Measurements from ENCODE around the gene SMARCC2.

The SMARCC2 gene

GRCh38 chr12:56189099-56189917 is at the start of gene SMARCC2:
SMARCC2 (minus strand) TSS chr12:56189483; CDS start chr12:56189461, 22 bp downstream.
- peak; percentile 92 for DNase-seq

DNA sequence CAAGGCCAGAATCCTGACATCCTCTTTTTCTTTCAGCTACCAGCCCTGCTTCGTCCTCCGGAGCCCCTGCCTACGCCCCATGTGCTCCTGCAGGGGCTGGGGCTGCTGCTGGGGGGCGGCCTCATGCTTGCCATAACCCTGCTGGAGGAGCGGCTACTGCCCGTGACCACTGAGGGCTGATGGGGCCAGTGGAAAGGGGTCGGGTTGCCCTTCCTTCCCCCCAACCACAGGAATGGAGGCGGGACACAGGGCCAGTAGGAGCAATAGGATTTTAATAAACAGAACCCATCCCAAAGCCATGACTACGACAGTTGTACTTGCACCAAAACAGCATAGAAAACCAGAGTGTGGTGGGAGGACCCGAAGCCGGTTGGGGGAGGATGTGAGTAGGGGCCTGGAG is 48.3 kb upstream of the SMARCC2 start:
- DNase-seq, result no peak

- no peak for DNase-seq
Measured at GRCh38 chr12:56236985-56237384, 47.7 kb upstream of the SMARCC2 start.

DNA sequence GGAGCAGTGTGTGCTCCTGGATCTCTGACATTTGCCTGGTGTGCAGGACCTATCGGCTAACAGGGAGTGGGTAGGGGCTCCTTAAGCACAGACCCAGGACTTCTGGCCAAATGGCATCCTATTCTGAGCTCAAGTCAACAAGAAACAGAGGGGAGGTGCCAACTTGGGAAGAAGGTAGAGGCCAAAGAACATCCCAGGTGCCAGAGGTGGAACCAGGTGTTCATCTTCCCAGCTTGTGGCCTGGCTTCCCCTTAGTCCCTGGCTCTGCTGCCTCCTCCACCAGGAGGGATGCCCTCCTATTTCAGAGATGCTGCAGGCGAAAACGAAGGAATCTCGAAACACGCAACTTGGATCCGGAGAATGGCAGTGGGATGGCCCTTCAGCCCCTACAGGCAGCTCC is 46.8 kb upstream of the SMARCC2 start:
- DNase-seq, result no peak

- no peak for DNase-seq
Measured at GRCh38 chr12:56234746-56235436, 45.6 kb upstream of the SMARCC2 start.

DNA sequence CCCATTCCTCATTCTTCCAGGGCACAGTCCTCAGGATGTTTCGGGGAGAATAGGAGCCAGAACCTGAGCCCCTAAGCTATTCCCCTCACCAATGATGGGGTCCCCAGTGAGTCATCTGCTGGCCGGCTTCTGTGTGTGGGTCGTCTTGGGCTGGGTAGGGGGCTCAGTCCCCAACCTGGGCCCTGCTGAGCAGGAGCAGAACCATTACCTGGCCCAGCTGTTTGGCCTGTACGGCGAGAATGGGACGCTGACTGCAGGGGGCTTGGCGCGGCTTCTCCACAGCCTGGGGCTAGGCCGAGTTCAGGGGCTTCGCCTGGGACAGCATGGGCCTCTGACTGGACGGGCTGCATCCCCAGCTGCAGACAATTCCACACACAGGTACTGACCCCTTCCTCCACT is 41.9 kb upstream of the SMARCC2 start:
- no peak for DNase-seq

DNA sequence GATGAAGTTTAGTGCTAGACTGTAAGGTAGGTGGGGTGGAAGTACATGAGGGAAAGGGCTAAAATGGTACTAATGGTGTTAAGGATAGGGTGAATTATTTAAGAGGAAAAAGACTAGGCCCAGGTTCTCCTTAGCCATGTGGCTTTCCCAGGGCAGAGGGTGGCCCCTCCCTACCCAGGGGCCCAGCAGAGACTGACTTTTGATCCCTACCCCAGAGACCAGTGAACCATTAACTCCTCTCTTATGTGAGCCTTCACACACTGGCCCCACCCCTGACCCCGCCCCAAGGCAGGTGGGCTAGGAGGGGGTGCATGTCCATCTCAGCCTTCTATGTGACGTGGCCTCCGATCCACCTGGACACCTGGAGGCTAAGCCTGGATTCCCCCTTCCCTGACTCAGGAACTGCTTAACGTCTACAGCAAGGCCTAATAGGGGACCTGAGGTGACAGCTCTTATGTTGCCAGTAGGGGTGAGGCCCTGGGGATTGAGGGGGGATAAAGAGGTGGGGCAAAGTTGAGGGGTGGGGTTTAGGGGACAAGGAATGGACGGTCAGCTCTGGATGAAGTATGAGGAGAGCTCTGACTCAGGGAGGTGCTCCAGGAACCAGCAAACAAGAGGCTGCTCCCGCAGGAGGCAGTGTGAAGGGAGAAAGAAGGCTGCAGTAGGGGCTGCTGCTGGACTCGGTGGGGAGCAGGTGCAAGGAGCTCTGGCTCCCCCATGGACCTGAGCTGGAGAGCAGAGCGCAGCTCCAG is 41.3 kb upstream of the SMARCC2 start:
- no peak for DNase-seq

DNA sequence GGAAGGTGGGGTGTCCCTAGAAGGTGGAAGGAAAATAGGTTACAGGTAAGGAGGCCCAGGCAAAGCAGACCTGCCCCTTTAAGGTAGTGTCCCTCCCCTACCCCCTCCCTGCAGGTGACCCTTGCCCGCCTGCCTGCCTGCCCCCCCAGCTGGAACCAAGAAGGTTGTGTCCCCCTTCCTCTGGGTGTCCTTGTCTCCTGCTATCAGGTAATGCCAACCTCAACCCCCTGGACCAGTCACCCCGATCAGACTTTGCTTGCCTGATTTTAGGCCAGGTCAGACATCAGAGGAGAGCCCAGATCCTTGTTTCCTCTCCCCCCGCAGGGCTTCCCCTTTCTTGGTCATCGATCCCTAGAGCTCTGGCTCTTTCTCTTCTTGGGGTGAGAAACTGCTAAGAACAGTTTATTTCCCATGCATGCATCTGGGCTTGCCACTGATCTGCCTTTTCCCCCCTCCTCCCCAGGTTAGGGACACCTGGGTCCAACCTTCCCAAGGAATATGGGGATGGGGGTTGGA is 40.7 kb upstream of the SMARCC2 start, which contains the start of gene SLC39A5:
Gene SLC39A5, plus strand, starts transcription at position 136 of the 516 bp plus-strand sequence. CDS start 1,224 bp downstream, outside the sequence.
- DNase-seq, result no peak

- no peak for DNase-seq
Measured at GRCh38 chr12:56229082-56229481, 39.8 kb upstream of the SMARCC2 start.

DNA sequence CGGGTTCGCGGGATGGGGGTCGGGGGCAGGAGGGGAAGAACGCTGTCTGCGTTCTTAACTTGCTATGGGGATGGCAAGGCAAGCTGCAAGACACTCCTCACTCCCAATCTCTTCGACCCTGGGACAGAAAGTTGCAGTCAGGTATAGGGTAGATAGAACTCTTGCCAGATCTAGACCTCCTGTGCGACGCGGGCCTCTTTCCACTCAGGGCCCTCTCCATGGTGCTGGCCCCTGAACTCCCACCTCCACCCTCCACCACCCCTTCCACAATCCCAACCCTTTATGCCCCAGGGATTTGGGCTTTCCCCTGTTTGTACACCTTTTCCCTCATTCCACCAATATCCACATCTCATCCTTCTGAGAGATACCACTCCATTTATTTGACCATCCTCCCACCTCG is 35.7 kb upstream of the SMARCC2 start:
- DNase-seq, result no peak

DNA sequence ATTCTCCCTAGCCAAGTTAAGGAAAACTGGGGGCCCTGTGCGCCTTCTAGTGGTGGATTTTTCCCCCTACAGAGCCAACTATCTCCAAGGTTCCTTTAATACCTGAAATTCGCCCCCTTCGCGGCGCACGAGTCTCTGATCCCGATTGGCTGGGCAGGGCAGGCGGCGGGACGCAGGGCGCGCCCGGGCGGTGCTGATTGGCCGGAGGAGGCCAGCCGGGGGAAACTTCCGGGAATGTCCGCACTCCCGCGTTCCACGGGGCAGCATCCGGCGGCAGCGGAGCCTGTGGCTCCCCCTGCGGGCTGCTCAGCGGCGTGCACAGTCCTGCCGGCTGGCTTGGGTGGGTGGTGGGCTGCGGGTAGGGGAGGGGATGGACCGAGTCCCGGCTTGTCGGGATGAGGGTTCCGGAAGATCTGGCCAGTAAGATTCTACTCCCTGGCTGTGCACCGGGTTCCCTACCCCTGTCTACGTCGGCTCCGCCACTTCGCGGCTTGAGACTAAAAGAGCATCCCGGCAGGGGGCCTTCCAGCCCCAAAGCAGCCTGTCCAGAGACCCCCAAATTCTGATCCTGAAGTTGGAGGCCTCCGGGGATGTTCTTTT is 34.9 kb upstream of the SMARCC2 start, which contains the start of gene NABP2:
Gene NABP2, plus strand, starts transcription at position 241 of the 600 bp plus-strand sequence. CDS start 515 bp downstream, outside the sequence.
- DNase-seq, result peak; percentile 99

- no peak for DNase-seq
Measured at GRCh38 chr12:56223571-56224101, 34.4 kb upstream of the SMARCC2 start.

DNA sequence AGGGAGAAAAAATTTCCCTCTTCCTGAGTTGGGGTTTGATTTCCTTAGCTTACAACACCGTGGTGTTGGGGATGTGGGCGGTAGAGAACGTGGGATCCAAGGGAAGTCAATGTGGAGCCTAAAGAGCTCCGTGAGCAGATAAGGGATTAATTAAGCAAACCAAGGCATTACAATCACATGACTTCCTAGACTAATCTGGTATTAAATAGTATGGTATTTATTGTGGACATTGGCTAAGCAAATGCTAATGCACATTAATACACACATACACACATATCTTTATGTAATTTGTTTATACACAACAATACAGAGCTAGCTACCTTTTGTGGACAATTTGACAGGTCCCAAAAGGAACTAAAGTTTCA is 33.2 kb upstream of the SMARCC2 start:
- DNase-seq, result no peak

DNA sequence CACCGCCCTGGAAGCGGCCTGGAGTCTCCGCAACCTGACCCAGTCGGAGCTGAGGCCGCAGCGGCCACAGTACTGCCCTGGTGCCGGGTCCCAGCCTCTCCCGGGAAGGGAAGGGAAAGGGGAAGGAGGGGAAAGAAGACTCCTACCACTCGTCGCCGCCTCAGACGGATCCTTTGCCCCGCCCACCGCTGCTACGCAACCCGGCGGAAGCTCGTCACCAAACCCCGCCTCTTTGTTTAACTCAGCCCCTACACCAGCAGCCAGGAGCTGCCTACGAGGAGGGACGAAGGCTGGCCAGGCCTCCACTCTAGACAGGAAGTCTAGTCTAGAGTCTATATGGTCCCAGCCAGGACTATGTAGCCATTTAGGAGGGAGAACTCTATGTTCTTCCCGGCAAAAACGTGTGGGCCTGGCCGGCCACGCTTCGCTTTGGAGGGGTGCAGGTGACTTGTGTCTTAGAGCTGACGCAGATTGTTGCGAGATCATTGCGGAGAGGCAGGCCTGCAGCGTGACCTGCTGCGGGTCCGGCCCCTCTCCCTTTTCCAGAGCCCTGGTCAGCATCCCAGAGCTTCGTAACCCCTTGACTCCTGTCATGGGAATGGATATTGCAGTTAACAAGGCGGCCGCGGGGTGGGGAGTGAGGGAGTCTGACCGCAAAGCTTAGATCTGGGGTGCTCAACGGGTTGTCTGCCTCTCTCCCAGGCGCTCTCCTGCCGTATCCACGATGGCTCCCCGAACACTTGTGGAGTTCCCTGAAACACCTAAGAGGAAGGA is 32.7 kb upstream of the SMARCC2 start, which contains the start of gene RNF41:
Gene RNF41, minus strand, starts transcription at position 166 of the 774 bp plus-strand sequence. CDS start 7,875 bp downstream, outside the sequence.
- peak; percentile 99 for DNase-seq

DNA sequence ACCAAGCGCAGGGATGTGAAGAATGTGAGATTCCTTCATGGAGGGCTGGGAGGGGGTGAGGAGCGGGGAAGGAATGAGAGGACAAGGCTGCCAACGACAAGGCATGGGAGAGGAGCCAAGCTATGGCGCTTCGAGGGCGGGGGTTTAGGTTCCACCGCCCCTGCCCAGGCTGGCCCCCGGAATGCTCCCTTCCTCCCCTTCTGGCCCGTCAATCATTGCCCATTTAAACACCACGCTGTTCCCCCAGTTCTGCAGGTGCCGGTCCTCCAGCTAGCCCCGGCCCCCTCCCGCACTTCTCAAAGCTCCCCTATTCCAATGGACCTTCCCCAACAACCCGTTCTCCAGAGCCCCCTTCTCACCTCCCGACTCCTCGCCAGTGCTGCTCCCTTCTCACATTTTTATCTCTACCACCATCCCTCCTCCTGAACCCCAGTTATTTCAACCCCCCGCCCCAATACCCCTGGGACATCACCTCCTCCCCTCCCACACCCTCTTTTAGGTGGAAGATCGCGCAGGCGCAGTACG is 32.0 kb upstream of the SMARCC2 start:
- DNase-seq, result peak; percentile 85

DNA sequence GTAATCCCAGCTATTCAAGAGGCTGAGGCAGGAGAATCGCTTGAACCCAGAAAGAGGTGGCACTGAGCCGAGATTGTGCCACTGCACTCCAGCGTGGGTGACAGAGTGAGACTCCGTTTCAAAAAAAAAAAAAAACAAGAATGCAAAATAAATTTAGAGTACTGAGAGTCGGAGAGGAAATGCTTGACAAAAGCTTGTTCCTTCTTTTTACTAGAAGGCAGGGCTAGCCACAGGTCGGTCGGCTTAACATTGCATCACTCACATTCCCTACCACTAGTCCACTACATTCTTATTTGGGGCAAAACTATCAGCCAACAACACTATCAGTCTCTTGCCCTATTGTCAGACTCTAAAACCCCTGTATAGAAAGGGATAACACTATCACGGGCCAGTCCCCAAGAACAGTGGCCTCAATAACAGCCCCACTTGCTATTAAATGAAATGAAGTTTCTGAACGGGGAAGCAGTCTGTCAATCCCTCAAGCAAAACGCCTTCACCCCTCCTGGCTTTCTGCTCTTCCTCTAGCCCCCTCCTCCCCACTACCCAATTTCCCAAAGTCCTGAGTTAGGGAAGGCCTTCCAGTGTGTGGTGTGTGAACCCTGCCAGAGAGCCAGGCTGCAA is 31.4 kb upstream of the SMARCC2 start:
- DNase-seq, result no peak

- no peak for DNase-seq
Measured at GRCh38 chr12:56219840-56220239, 30.6 kb upstream of the SMARCC2 start.

GRCh38 chr12:56216461-56216860 is 27.2 kb upstream of the SMARCC2 start:
- no peak for DNase-seq

GRCh38 chr12:56213878-56214277 is 24.6 kb upstream of the SMARCC2 start:
- no peak for DNase-seq

- no peak for DNase-seq
Measured at GRCh38 chr12:56212361-56212760, 23.1 kb upstream of the SMARCC2 start.

DNA sequence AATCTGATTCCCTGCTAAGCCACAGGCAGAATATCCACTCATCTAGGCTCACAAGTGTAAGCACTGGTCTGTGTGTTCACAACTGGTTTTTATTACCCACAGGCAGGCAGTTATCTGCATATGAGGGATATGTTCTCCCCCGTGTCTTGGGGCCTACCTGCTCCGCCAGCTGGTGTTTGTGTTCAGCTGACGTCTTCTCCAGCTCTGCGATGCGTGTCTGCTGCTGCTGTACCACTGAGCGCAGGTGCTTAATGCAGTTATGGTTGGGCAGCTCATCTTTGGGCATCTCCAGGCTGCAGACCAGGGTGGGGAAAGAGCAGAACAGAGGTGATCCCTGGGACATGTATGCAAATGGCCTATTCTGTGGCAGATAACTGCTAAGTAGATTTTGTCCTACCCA is 18.7 kb upstream of the SMARCC2 start:
- DNase-seq, result no peak
